PC-3 (cell line): ENCODE results near the gene PCDH8. TPM values are rescaled to one million over a fixed set of nuclear protein-coding genes. Genes with fewer than 3 reads are reported as not detected.

Experiments
- ATAC-seq: fragments of 200-7000 bp; cut with Tn5 transposase; 2 replicates; pipeline ENCODE4 v1.9.1; 2020; ENCODE audit warnings: mild to moderate bottlenecking, moderate library complexity
- BruUV-seq: library from RNA; stranded (reverse); fragments of 400-500 nt; replicated peaks from 2 replicates; lab custom pipeline; 2021; lab: Mats Ljungman, UMichigan
- CTCF ChIA-PET: fragments of 300-600 bp; sonication (Branson Sonifier 250); formaldehyde crosslinking; loops from one replicate; lab custom pipeline; 2022; ENCODE audit warnings: antibody characterized with exemption; lab: Charles Lee
- POLR2A ChIA-PET: fragments of 300-600 bp; sonication (Branson Sonifier 250); formaldehyde crosslinking; loops from one replicate; lab custom pipeline; 2022; ENCODE audit warnings: antibody characterized with exemption; ENCODE audit not compliant: unreplicated experiment; lab: Charles Lee
- DNase-seq: peaks from one replicate; pipeline ENCODE4 v3.0.0-alpha.2; 2015
- H2AFZ ChIP-seq: fragments of 300-600 bp; sonication (generic); 2 replicates; pipeline ENCODE4 v1.6.0; 2016; ENCODE audit warnings: antibody characterized with exemption, low read length
- H3F3A ChIP-seq: fragments of 300-600 bp; sonication (generic); one replicate; pipeline ENCODE4 v1.6.0; 2017; ENCODE audit warnings: antibody characterized with exemption, low read length, control low read depth, mild to moderate bottlenecking; ENCODE audit not compliant: unreplicated experiment
- H3K27ac ChIP-seq: fragments of 300-600 bp; sonication (generic); 2 replicates; pipeline ENCODE4 v1.5.1; 2016; ENCODE audit warnings: mild to moderate bottlenecking, low read length
- H3K27me3 ChIP-seq: fragments of 300-600 bp; sonication (generic); 2 replicates; pipeline ENCODE4 v1.6.1; 2016; ENCODE audit warnings: low read length, mixed read lengths
- H3K36me3 ChIP-seq: fragments of 300-600 bp; sonication (generic); 2 replicates; pipeline ENCODE4 v1.6.1; 2016; ENCODE audit warnings: low read depth, mixed run types, low read length, mixed read lengths
- H3K4me1 ChIP-seq: fragments of 300-600 bp; sonication (generic); 2 replicates; pipeline ENCODE4 v1.5.1; 2016; ENCODE audit warnings: low read length; ENCODE audit not compliant: insufficient read depth
- H3K4me2 ChIP-seq: fragments of 300-600 bp; sonication (generic); 2 replicates; pipeline ENCODE4 v1.6.0; 2016; ENCODE audit warnings: low read length
- H3K4me3 ChIP-seq: fragments of 300-600 bp; sonication (generic); 2 replicates; pipeline ENCODE4 v1.5.1; 2016; ENCODE audit warnings: mild to moderate bottlenecking, low read length, mixed read lengths
- H3K79me2 ChIP-seq: fragments of 300-600 bp; sonication (generic); 2 replicates; pipeline ENCODE4 v1.6.1; 2017; ENCODE audit warnings: low read length, mixed read lengths
- H3K9ac ChIP-seq: fragments of 300-600 bp; sonication (generic); 2 replicates; pipeline ENCODE4 v1.6.0; 2016; ENCODE audit warnings: mild to moderate bottlenecking, low read length
- H3K9me2 ChIP-seq: fragments of 300-600 bp; sonication (generic); replicated peaks from 2 replicates; pipeline ENCODE4 v1.6.1; 2016; ENCODE audit warnings: mixed run types, low read length, mixed read lengths
- H3K9me3 ChIP-seq: fragments of 300-600 bp; sonication (generic); 2 replicates; pipeline ENCODE4 v1.6.1; 2016; ENCODE audit warnings: low read length, mixed read lengths
- H4K20me1 ChIP-seq: fragments of 300-600 bp; sonication (generic); 2 replicates; pipeline ENCODE4 v1.6.1; 2016; ENCODE audit warnings: low read length, mixed read lengths
- CTCF ChIP-seq: fragments of 300-600 bp; sonication (generic); conservative IDR thresholded peaks from 2 replicates; pipeline ENCODE4 v1.5.1; 2017; ENCODE audit warnings: antibody characterized with exemption, low read depth, mild to moderate bottlenecking, low read length
- EZH2 ChIP-seq: fragments of 300-600 bp; sonication (generic); IDR thresholded peaks from one replicate; pipeline ENCODE4 v1.6.1; 2017; ENCODE audit warnings: antibody characterized with exemption, mild to moderate bottlenecking, low read length; ENCODE audit not compliant: unreplicated experiment
- EZH2phosphoT487 ChIP-seq: fragments of 300-600 bp; sonication (generic); IDR thresholded peaks from 2 replicates; pipeline ENCODE4 v1.6.1; 2018; ENCODE audit warnings: mild to moderate bottlenecking, antibody characterized with exemption, low read length, borderline replicate concordance
- intact Hi-C: fragments of 100-400 bp; cut with micrococcal nuclease; formaldehyde crosslinking; loops from 2 replicates; pipeline ENCODE4 v1.9.0; 2023
- total RNA-seq: library from RNA; depleted of rRNA; stranded (reverse); fragments of >200 nt; gene quantifications from 2 replicates; pipeline ENCODE4 v1.2.3, GENCODE V29; 2014

Gene PCDH8
- total RNA-seq, 1 experiment from 2014 or later = not detected

- Histone ChIP-seq H3K27ac (no peak overlapping the region), H4K20me1 (no peaks in the 10 kb centered on the region), H3K9ac (no peak overlapping the region), H3F3A (no peaks in the 10 kb centered on the region), H3K36me3 (no peaks in the 10 kb centered on the region), H2AFZ (no peak overlapping the region), H3K4me1 (no peaks in the 10 kb centered on the region), H3K4me2 (no peak overlapping the region), H3K27me3 (no peaks in the 10 kb centered on the region), H3K79me2 (no peaks in the 10 kb centered on the region), H3K9me2 (no peaks in the 10 kb centered on the region), H3K4me3 (no peak overlapping the region), H3K9me3 (no peaks in the 10 kb centered on the region)
- CTCF ChIA-PET = no interaction called here
- BruUV-seq = no TSS peak
- POLR2A ChIA-PET = no interaction called here
- intact Hi-C loops = no loop called here
- TF ChIP-seq EZH2 = no peak
- no peak for TF ChIP-seq CTCF
- no peak for TF ChIP-seq EZH2phosphoT487
- no peak for DNase-seq
- ATAC-seq = no peak
Observed at GRCh38 chr13:52845766-52846566, 2.5 kb downstream of the PCDH8 start.

GRCh38 chr13:52845334-52845761 is 3.1 kb downstream of the PCDH8 start:
- Histone ChIP-seq H3K9me2 (no peaks in the 10 kb centered on the region), H3K9me3 (no peaks in the 10 kb centered on the region), H3K27ac (no peak overlapping the region), H3K4me2 (no peak overlapping the region), H3K9ac (no peak overlapping the region), H2AFZ (no peak overlapping the region), H3K36me3 (no peaks in the 10 kb centered on the region), H3K4me1 (no peaks in the 10 kb centered on the region), H3K4me3 (no peak overlapping the region), H4K20me1 (no peaks in the 10 kb centered on the region), H3K79me2 (no peaks in the 10 kb centered on the region), H3K27me3 (no peaks in the 10 kb centered on the region), H3F3A (no peaks in the 10 kb centered on the region)
- no peak for ATAC-seq
- ChIA-PET POLR2A (no interaction called here), CTCF (no interaction called here)
- intact Hi-C loops = no loop called here
- DNase-seq = no peak
- BruUV-seq = no TSS peak
- TF ChIP-seq EZH2phosphoT487 (no peak), CTCF (no peak), EZH2 (no peak)

GRCh38 chr13:52844836-52845235 is 3.6 kb downstream of the PCDH8 start:
- Histone ChIP-seq H3K79me2 (no peaks in the 10 kb centered on the region), H3K9me3 (no peaks in the 10 kb centered on the region), H3K9me2 (no peaks in the 10 kb centered on the region), H3F3A (no peaks in the 10 kb centered on the region), H4K20me1 (no peaks in the 10 kb centered on the region), H3K36me3 (no peaks in the 10 kb centered on the region), H3K27ac (no peak overlapping the region), H3K27me3 (no peaks in the 10 kb centered on the region), H3K4me3 (no peak overlapping the region), H2AFZ (no peak overlapping the region), H3K9ac (no peak overlapping the region), H3K4me2 (no peak overlapping the region), H3K4me1 (no peaks in the 10 kb centered on the region)
- ATAC-seq = no peak
- intact Hi-C loops = no loop called here
- TF ChIP-seq EZH2 = no peak
- TF ChIP-seq EZH2phosphoT487 = no peak
- TF ChIP-seq CTCF = no peak
- no TSS peak for BruUV-seq
- POLR2A ChIA-PET = no interaction called here
- CTCF ChIA-PET = no interaction called here
- no peak for DNase-seq
